Globus pallidus (tissue), 1 donor: ENCODE data around the gene PAPOLA.

Experiments used
- DNase-seq: peaks from one replicate; pipeline ENCODE4 v3.0.0-alpha.2; 2015; ENCODE audit warnings: low spot score

The PAPOLA gene

DNA sequence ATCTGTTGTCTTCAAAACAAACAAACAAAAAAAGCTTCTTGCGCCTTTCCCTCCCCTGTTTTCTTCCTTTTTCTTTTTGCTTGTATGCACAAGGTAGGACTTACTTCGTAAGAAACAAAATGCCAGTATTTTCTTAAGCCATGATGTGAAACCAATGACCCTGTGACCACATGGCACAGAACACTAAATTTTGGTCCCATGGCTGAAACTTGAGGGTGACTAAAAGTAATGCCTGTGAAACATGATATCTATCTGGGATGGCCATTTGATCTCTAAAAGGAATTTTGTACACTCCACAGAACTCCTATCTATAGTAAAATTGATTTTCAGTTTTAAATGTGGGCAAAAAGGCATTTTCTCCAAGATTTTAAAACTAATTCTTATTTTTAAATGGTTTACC lies 63.6 kb downstream of the PAPOLA start:
- DNase-seq: no peak

DNA sequence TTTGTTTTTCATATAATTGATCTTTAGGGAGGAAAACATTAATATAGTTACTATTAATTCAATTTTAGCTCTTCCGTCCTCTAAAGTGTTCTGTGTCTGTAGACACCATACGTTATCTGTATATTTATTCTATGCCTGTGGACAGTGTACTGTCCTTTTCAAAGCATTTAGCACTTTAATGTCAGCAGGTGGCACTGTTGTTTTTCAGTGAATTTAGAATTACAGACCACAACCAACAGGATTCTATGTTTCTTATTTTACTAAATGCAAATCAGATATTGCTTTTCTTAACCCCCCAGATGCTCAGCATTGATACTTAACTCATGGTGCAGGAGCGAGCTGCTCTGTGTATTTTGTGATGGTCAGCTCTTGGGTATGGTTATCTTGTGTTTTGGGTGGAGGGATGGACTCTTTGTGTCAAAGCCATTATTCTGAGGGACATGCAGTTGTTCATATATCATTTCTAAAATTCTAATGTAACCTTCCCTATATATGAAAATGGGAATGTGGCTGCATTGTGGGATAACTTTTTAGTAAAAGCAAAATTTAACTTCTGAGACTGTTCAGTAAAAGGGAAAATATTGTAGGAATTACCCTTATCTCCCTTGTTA lies 65.2 kb downstream of the PAPOLA start:
- DNase-seq: peak; percentile 46

DNA sequence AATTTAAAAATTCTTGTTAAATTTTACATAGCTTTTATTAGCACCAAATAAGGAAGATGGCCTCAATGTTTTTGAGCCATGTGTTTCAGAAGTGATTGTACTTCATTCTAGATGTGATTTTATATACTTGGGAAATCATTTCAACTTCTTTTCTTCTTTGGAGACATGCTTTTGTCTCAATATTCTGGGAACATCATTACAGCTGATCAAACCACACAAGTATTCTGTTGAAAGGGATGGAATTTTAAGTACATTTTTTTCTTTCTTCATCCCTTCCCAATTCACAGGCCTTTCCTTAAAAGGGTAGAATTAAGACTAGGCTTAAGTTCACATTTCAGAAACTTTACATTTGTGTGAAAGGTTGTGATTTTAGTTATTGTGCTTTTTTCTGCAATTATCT lies 66.4 kb downstream of the PAPOLA start:
- DNase-seq: no peak

DNA sequence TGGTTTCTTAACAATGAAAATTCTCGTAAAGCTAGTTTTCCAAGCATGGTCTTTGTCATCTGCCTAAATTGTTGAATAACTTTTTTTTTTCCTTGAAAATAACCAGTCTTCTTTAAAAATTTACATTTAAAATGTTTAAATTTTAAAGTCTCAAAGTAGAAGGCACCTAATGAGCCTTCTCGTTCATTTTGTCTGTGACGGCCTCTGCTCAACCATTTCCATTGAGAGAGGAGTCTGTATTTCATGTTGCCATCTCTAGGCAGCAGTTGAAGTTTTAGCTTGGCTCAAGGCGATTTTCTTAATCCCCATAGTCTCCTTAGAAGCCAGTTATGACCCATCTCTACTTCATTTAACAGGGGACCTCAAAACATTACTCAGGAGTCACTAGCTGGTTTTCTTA lies 69.1 kb downstream of the PAPOLA start:
- no peak for DNase-seq

- no peak for DNase-seq
Measured at GRCh38 chr14:96573473-96574100, 71.4 kb downstream of the PAPOLA start.

DNA sequence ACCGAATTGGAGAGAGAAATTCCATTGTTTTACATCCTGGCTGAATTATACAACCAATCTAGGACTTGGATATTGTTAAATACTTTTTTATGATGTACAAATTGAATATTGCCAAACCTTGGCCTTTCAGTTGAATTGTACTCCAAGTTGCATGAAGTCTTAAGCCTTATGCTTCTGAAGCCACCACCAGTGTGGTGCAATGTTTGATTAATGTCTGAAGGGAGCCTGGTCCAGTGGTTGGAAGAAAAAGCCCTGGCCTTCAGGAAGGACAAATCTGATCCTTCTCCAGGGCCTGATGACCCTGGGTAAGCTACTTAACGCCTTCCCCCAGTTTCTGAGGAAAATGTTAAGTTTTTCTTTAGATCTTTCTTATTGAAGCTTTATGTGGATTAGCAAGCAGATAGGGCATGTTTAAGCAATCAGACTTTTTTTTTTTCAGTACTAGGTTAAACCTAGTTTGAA lies 72.0 kb downstream of the PAPOLA start:
- DNase-seq: no peak

- no peak for DNase-seq
Measured at GRCh38 chr14:96574633-96575632, 72.8 kb downstream of the PAPOLA start.

GRCh38 chr14:96576359-96576758 lies 74.2 kb downstream of the PAPOLA start:
- DNase-seq: no peak

- no peak for DNase-seq
Measured at GRCh38 chr14:96576937-96577336, 74.8 kb downstream of the PAPOLA start.

DNA sequence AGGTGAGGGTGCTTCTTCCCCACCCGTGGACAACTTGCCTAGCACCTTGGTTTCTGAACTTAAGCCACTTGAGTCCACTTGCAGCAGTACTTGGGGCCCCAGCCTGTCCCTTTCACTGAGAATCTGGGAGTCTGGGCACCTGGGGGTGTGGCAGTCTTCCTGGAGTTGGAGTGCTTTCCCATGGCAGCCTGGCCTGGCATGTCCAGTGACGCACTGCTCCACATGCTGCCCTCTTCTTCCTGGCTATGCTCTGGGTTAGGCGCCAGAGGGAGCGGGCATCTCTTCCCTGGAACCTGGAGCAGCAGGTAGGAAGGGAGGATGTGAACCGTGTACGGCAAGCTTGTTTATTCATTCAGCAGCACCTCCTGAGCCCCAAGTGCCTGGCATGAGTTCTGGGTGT lies 76.4 kb downstream of the PAPOLA start:
- DNase-seq: no peak

- DNase-seq: no peak
Measured at GRCh38 chr14:96579358-96579757, 77.2 kb downstream of the PAPOLA start.

GRCh38 chr14:96579855-96580254 lies 77.7 kb downstream of the PAPOLA start:
- no peak for DNase-seq

DNA sequence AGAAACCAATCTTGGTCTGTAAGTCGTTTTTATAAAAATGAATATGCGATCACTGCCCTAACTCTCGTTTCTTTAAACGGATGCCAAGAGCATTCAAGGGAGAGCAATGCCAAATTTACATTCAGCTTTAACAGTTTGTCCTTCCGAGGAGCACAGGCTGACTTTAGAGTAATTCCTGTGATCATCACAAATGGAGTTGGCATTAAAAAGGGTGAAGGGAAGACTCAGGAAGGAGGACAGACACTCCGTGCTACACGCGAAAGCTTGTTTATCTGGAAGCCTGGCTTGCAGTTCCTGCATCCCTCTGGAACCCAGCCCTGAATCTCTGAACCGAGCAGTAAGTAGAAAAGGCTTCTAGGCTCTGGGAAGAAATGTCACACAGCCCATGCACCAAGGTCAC lies 78.4 kb downstream of the PAPOLA start:
- DNase-seq: no peak

GRCh38 chr14:96581026-96581425 lies 78.8 kb downstream of the PAPOLA start:
- no peak for DNase-seq

- no peak for DNase-seq
Measured at GRCh38 chr14:96581902-96582301, 79.7 kb downstream of the PAPOLA start.

GRCh38 chr14:96582411-96582961 lies 80.3 kb downstream of the PAPOLA start:
- no peak for DNase-seq

DNA sequence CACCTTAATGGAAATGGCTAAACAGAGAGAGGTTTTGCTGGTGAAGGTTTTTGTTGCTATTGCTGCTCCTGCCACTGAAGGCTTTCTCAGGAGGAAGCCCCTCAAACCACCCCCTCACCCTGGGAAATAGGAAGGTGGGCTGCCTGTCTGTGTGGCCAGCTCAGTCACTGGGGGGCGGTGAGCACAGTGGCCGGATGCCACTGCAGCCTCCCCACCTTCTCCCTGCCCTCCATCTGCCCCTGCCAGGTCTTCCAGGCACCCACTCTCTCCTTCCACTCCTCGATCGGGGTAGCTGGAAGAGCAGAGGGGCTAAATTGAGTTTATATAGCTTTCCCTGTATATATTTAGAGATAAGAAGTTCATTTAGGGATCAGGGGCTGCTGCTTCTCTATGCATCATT lies 80.8 kb downstream of the PAPOLA start:
- DNase-seq: no peak

GRCh38 chr14:96583569-96584041 lies 81.4 kb downstream of the PAPOLA start:
- DNase-seq: no peak

DNA sequence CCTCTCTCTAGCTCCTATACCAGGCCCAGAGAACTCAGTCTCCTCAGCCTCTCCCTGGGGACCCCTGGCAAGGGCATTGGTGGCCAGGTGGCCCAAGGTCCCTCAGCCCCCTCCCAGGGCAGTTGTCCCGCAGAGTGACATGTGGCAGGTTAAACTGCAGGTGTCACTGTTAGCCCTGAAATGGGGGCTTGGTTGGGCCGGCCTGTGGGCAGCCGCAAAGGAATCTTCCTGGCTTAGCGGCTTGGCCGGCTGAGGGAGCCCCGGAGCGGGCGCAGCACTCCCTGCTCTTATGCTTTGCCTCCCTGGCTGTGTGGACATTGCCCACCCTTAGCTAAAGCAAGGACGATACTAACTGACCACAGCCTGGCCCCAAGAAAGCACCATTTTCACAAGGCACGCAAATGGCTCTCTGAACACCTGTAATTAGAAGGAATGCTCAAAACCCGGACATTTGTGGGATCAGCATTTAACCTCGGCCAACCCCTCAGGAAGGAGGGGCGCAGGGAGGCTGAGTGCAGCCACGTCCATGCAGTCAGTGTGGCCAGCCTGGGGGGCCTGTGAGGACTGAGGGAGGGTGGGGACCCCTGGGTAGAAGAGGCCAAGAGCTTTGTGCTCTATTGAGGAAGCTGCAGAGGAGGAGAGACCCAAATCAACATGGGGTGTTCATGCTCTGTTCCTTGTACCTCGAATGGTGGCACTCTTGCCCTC lies 82.2 kb downstream of the PAPOLA start:
- DNase-seq: no peak

- DNase-seq: no peak
Measured at GRCh38 chr14:96584907-96585671, 82.9 kb downstream of the PAPOLA start.

DNA sequence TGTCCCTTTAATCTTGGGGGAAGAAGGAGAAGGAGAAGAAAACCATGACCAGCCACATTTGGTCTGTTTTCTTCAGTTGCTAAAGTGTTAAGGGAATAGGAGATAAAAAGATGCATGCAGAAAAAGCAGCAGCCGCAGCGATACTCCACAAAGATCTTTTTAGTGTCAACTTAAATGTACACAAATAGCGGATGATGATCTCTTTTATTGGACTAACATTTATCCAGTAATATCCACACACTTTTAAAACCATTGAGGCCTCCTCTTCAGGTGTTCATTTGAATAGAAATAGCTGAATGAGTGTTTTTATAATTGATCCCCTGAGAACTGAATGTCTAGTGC lies 83.5 kb downstream of the PAPOLA start:
- DNase-seq: no peak
